Rectal smooth muscle tissue (tissue), 1 donor: ENCODE measurements around the gene GRID1.

Experiments
- H3K27ac ChIP-seq: one replicate; pipeline ENCODE4 v1.7.0; 2013; ENCODE audit warnings: low read depth, low read length, inconsistent platforms
- H3K27me3 ChIP-seq: one replicate; pipeline ENCODE4 v1.7.0; 2013; ENCODE audit warnings: low read length; ENCODE audit not compliant: control insufficient read depth, insufficient read depth
- H3K36me3 ChIP-seq: one replicate; pipeline ENCODE4 v1.7.0; 2013; ENCODE audit warnings: low read length; ENCODE audit not compliant: control insufficient read depth, insufficient read depth
- H3K4me1 ChIP-seq: one replicate; pipeline ENCODE4 v1.7.0; 2013; ENCODE audit warnings: low read length; ENCODE audit not compliant: control insufficient read depth, insufficient read depth
- H3K4me3 ChIP-seq: one replicate; pipeline ENCODE4 v1.7.0; 2013; ENCODE audit warnings: low read length
- H3K9ac ChIP-seq: one replicate; pipeline ENCODE4 v1.7.0; 2013; ENCODE audit warnings: low read length

GRID1 gene

GRCh38 chr10:86353506-86354485, 12.8 kb downstream of the GRID1 start:
- H3K4me1 ChIP-seq, result no peaks in the 10 kb centered on the region

GRCh38 chr10:86350897-86351296, 15.7 kb downstream of the GRID1 start:
- Histone ChIP-seq H3K4me3 (no peak overlapping the region), H3K36me3 (no peaks in the 10 kb centered on the region), H3K4me1 (no peaks in the 10 kb centered on the region), H3K27me3 (no peaks in the 10 kb centered on the region), H3K9ac (no peak overlapping the region), H3K27ac (no peak overlapping the region)

More at GRCh38 chr10:86353506-86354485, 12.8 kb downstream of the GRID1 start:
- H3K9ac ChIP-seq, result no peak overlapping the region
- H3K27me3 ChIP-seq, result no peaks in the 10 kb centered on the region
- H3K4me3 ChIP-seq, result no peak overlapping the region
- H3K36me3 ChIP-seq, result no peaks in the 10 kb centered on the region
- no peak overlapping the region for H3K27ac ChIP-seq

GRCh38 chr10:86349940-86350630, 16.5 kb downstream of the GRID1 start:
- no peak overlapping the region for H3K27ac ChIP-seq
- no peaks in the 10 kb centered on the region for H3K4me1 ChIP-seq
- no peaks in the 10 kb centered on the region for H3K27me3 ChIP-seq
- no peaks in the 10 kb centered on the region for H3K36me3 ChIP-seq
- no peak overlapping the region for H3K9ac ChIP-seq
- no peak overlapping the region for H3K4me3 ChIP-seq

- Histone ChIP-seq H3K36me3 (no peaks in the 10 kb centered on the region), H3K4me3 (no peak overlapping the region), H3K9ac (no peak overlapping the region), H3K27me3 (no peaks in the 10 kb centered on the region), H3K4me1 (no peaks in the 10 kb centered on the region), H3K27ac (no peak overlapping the region)
Measured at GRCh38 chr10:86349474-86349873, 17.1 kb downstream of the GRID1 start.

- no peaks in the 10 kb centered on the region for H3K4me1 ChIP-seq
- H3K9ac ChIP-seq, result no peak overlapping the region
- no peaks in the 10 kb centered on the region for H3K36me3 ChIP-seq
- no peaks in the 10 kb centered on the region for H3K27me3 ChIP-seq
- H3K27ac ChIP-seq, result no peak overlapping the region
- no peak overlapping the region for H3K4me3 ChIP-seq
Measured at GRCh38 chr10:86348321-86349210, 18.0 kb downstream of the GRID1 start.

- no peaks in the 10 kb centered on the region for H3K27me3 ChIP-seq
- H3K36me3 ChIP-seq, result no peaks in the 10 kb centered on the region
- H3K4me1 ChIP-seq, result no peaks in the 10 kb centered on the region
- H3K9ac ChIP-seq, result no peak overlapping the region
- no peak overlapping the region for H3K4me3 ChIP-seq
- no peak overlapping the region for H3K27ac ChIP-seq
Measured at GRCh38 chr10:86347856-86348255, 18.7 kb downstream of the GRID1 start.

- H3K36me3 ChIP-seq, result no peaks in the 10 kb centered on the region
- no peak overlapping the region for H3K27ac ChIP-seq
- H3K4me3 ChIP-seq, result no peak overlapping the region
- no peaks in the 10 kb centered on the region for H3K27me3 ChIP-seq
- H3K9ac ChIP-seq, result no peak overlapping the region
- H3K4me1 ChIP-seq, result no peaks in the 10 kb centered on the region
Measured at GRCh38 chr10:86346799-86347665, 19.6 kb downstream of the GRID1 start.

- Histone ChIP-seq H3K4me1 (no peaks in the 10 kb centered on the region), H3K27ac (no peak overlapping the region), H3K36me3 (no peaks in the 10 kb centered on the region), H3K4me3 (no peak overlapping the region), H3K9ac (no peak overlapping the region), H3K27me3 (no peaks in the 10 kb centered on the region)
Measured at GRCh38 chr10:86345859-86346798, 20.5 kb downstream of the GRID1 start.

GRCh38 chr10:86345296-86345858, 21.2 kb downstream of the GRID1 start:
- H3K4me3 ChIP-seq, result no peak overlapping the region
- no peaks in the 10 kb centered on the region for H3K36me3 ChIP-seq
- no peaks in the 10 kb centered on the region for H3K27me3 ChIP-seq
- H3K4me1 ChIP-seq, result no peaks in the 10 kb centered on the region
- no peak overlapping the region for H3K27ac ChIP-seq
- no peak overlapping the region for H3K9ac ChIP-seq

GRCh38 chr10:86344714-86345161, 21.9 kb downstream of the GRID1 start:
- Histone ChIP-seq H3K27me3 (no peaks in the 10 kb centered on the region), H3K4me1 (no peaks in the 10 kb centered on the region), H3K36me3 (no peaks in the 10 kb centered on the region), H3K9ac (no peak overlapping the region), H3K4me3 (no peak overlapping the region), H3K27ac (no peak overlapping the region)
